Measurements from ENCODE around the gene SRBD1. TPM values are rescaled to one million over a fixed set of nuclear protein-coding genes. Genes with fewer than 3 reads are reported as not detected.

Gene SRBD1
- polyA plus RNA-seq, 3 donors: 5.8 to 9.2 (median 7.0) TPM

DNA sequence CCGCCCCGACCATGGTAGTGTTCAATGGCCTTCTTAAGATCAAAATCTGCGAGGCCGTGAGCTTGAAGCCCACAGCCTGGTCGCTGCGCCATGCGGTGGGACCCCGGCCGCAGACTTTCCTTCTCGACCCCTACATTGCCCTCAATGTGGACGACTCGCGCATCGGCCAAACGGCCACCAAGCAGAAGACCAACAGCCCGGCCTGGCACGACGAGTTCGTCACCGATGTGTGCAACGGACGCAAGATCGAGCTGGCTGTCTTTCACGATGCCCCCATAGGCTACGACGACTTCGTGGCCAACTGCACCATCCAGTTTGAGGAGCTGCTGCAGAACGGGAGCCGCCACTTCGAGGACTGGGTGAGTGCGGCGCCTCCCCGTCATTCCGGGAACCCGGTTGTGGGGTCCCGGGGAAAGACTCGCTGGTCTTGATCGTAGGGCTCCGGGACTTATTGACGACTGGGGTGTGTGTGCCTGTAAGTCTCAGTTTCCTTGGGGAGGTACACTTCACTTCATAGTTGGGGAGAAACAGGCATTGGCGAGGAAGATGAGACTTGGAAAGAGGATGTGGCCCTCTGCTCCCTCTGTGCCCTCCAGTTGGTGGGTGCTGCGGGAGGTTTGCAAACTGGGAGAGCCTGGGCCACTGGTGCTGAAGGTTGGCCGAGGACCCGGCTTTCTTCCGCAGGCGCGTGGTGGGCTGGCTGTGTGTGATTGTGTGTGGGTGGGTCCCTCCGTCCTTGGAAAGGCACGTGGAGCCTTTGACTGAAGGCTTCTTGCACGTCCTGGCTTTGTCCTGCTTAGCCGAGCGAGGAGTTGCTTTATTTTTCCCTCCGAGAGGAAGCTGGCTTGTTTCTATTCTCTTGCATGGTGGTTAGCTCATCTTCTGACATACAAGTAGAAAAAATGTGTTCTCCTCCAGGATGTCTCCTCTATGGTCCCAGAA, 41.3 kb upstream of the SRBD1 start:
- peak overlapping the region in 1 of 2 donors; percentile 86 for H3K27ac ChIP-seq (ENCODE audit: low read depth in 1 of 2, low read length in 2 of 2)
- TF ChIP-seq, protein P1, sequence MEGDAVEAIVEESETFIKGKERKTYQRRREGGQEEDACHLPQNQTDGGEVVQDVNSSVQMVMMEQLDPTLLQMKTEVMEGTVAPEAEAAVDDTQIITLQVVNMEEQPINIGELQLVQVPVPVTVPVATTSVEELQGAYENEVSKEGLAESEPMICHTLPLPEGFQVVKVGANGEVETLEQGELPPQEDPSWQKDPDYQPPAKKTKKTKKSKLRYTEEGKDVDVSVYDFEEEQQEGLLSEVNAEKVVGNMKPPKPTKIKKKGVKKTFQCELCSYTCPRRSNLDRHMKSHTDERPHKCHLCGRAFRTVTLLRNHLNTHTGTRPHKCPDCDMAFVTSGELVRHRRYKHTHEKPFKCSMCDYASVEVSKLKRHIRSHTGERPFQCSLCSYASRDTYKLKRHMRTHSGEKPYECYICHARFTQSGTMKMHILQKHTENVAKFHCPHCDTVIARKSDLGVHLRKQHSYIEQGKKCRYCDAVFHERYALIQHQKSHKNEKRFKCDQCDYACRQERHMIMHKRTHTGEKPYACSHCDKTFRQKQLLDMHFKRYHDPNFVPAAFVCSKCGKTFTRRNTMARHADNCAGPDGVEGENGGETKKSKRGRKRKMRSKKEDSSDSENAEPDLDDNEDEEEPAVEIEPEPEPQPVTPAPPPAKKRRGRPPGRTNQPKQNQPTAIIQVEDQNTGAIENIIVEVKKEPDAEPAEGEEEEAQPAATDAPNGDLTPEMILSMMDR (IDR thresholded peaks at IDR 0.05): no peak
- H2AFZ ChIP-seq (ENCODE audit: insufficient read depth, low read depth, low read length, poor library complexity, severe bottlenecking): peak overlapping the region; percentile 78

DNA sequence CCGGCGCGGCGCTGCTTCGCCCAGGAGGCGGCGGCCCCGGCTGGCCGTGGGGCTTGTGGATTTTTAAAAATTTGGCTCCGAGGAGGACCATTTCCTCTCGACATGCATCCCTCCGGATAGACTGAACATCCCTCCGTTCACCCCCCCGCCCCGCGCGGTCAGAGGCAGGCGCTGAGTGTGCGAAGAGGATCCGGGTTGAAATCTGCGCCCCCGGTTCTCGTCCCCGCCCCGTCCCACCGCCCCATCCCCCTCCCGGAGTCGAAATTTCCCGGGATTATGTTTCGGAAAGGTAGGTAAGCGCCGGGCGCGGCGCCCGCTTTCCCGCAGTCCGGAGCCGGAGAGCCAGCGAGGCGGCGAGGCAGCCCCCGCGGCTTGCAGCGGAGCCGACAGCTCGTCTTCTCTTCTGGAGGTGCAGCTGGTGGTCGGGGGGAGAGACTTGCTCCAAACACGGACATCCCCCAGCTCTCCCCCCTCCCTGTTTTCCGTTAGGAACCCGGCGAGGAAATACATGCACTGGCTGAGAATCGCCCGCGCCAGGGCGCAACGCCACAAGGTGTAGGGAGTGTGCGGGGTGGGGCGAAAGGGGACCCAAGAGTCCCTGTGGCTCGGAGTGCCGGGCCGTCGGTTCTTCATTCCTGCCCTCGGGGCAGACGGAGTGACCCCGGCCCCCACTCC, 40.5 kb upstream of the SRBD1 start, which contains the start of gene PRKCE:
TSS of gene PRKCE (plus strand) at position 261 of the 675 bp plus-strand sequence.
- peak within 1 kb of the TSS; percentile 79 for H2AFZ ChIP-seq (ENCODE audit: insufficient read depth, low read depth, low read length, poor library complexity, severe bottlenecking)
- 0% methylated on average over 22 of the region's 66 CpGs for WGBS (ENCODE audit: insufficient coverage)
- H3K9me3 ChIP-seq (replicated peaks in 1 of 2; ENCODE audit: control insufficient read depth in 1 of 2, insufficient read depth in 1 of 2, low read length in 2 of 2): no peaks in the 10 kb centered on the region
- peaks cover 45% of the 10 kb centered on the region for H4K20me1 ChIP-seq (ENCODE audit: insufficient read depth, low read length)
- H3K27me3 Mint-ChIP-seq (ENCODE audit: low read depth in 3 of 3): peaks cover 2 to 12% (median 3%) of the 10 kb centered on the region in 3 donors
- peaks cover 6 to 7% of the 10 kb centered on the region in 2 donors for H3K36me3 Mint-ChIP-seq
- no peaks in the 10 kb centered on the region for H3K27me3 ChIP-seq (ENCODE audit: control insufficient read depth in 2 of 2, insufficient read depth in 2 of 2, low read length in 2 of 2)
- H3K4me3 Mint-ChIP-seq: peak within 1 kb of the TSS; percentile 95 to 99
- peak within 1 kb of the TSS; percentile 85 for H3K4me2 ChIP-seq (replicated peaks; ENCODE audit: extremely low read depth, low read length, poor library complexity, severe bottlenecking)
- peak within 1 kb of the TSS; percentile 86 to 87 for H3K27ac ChIP-seq (ENCODE audit: low read depth in 1 of 2, low read length in 2 of 2)
- peaks cover 42% of the 10 kb centered on the region for H3K4me1 Mint-ChIP-seq
- H3K4me3 ChIP-seq (replicated peaks in 1 of 3; ENCODE audit: low read depth in 2 of 3, low read length in 3 of 3): peak within 1 kb of the TSS; percentile 83 to 91 (median 85)
- H3K79me2 ChIP-seq (ENCODE audit: insufficient read depth, low read length): peaks cover 39% of the 10 kb centered on the region
- H3K9ac ChIP-seq (ENCODE audit: insufficient read depth, low read length, poor library complexity, severe bottlenecking): peak within 1 kb of the TSS; percentile 92
- DNase-seq: peak; percentile 9 to 36 (median 17)
- intact Hi-C loops (cut with micrococcal nuclease): loop anchor here in 1 of 2 donors (5.0 kb wide), 2 partner anchors 76 to 241 kb away; no protein-coding TSS in a partner anchor
- peaks cover 0 to 2% (median 0%) of the 10 kb centered on the region in 7 donors for H3K9me3 Mint-ChIP-seq
- H3K4me1 ChIP-seq (ENCODE audit: control insufficient read depth in 1 of 2, insufficient read depth in 2 of 2, low read length in 2 of 2): peaks cover 28 to 30% of the 10 kb centered on the region in 2 donors
- no peaks in the 10 kb centered on the region for H3K36me3 ChIP-seq (replicated peaks in 1 of 2; ENCODE audit: control insufficient read depth in 1 of 2, insufficient read depth in 2 of 2, low read length in 2 of 2)
- TF ChIP-seq, protein P1 (IDR thresholded peaks at IDR 0.05): no peak
- peak within 1 kb of the TSS; percentile 89 to 96 (median 94) for H3K27ac Mint-ChIP-seq

More for the DNA sequence above, 41.3 kb upstream of the SRBD1 start:
- peaks cover 28 to 30% of the 10 kb centered on the region in 2 donors for H3K4me1 ChIP-seq (ENCODE audit: control insufficient read depth in 1 of 2, insufficient read depth in 2 of 2, low read length in 2 of 2)
- H3K27ac Mint-ChIP-seq: peak overlapping the region; percentile 54 to 86 (median 82)
- WGBS (ENCODE audit: insufficient coverage): under 1% methylated on average over 49 of the region's 53 CpGs
- peaks cover 6 to 7% of the 10 kb centered on the region in 2 donors for H3K36me3 Mint-ChIP-seq
- H3K9ac ChIP-seq (ENCODE audit: insufficient read depth, low read length, poor library complexity, severe bottlenecking): peak overlapping the region; percentile 92
- no peaks in the 10 kb centered on the region for H3K36me3 ChIP-seq (replicated peaks in 1 of 2; ENCODE audit: control insufficient read depth in 1 of 2, insufficient read depth in 2 of 2, low read length in 2 of 2)
- intact Hi-C loops (cut with micrococcal nuclease): loop anchor here in 1 of 2 donors (5.0 kb wide), 2 partner anchors 75 to 240 kb away; no protein-coding TSS in a partner anchor
- H3K27me3 Mint-ChIP-seq (ENCODE audit: low read depth in 3 of 3): peaks cover 2 to 12% (median 3%) of the 10 kb centered on the region in 3 donors
- peaks cover 39% of the 10 kb centered on the region for H3K79me2 ChIP-seq (ENCODE audit: insufficient read depth, low read length)
- H3K9me3 Mint-ChIP-seq: peaks cover 0 to 2% (median 0%) of the 10 kb centered on the region in 7 donors
- H3K27me3 ChIP-seq (ENCODE audit: control insufficient read depth in 2 of 2, insufficient read depth in 2 of 2, low read length in 2 of 2): no peaks in the 10 kb centered on the region
- H3K4me2 ChIP-seq (replicated peaks; ENCODE audit: extremely low read depth, low read length, poor library complexity, severe bottlenecking): peak overlapping the region; percentile 85
- H3K4me3 ChIP-seq (replicated peaks in 1 of 3; ENCODE audit: low read depth in 2 of 3, low read length in 3 of 3): peak overlapping the region; percentile 62 to 91 (median 85)
- DNase-seq: peak; percentile 14 to 37 (median 33)
- H3K4me1 Mint-ChIP-seq: peaks cover 42% of the 10 kb centered on the region
- peak overlapping the region; percentile 95 to 99 for H3K4me3 Mint-ChIP-seq
- no peaks in the 10 kb centered on the region for H3K9me3 ChIP-seq (replicated peaks in 1 of 2; ENCODE audit: control insufficient read depth in 1 of 2, insufficient read depth in 1 of 2, low read length in 2 of 2)
- peaks cover 53% of the 10 kb centered on the region for H4K20me1 ChIP-seq (ENCODE audit: insufficient read depth, low read length)
